Spleen (tissue), 7 donors: ENCODE measurements around the gene OSM.

ENCODE experiments used
- POLR2AphosphoS5 ChIP-seq, 3 donors: sonication (generic); formaldehyde crosslinking; IDR thresholded peaks; one replicate each; pipeline ENCODE4 v1.5.1; 2017; ENCODE audit warnings: antibody characterized with exemption in 3 of 3
- TF ChIP-seq, protein P1 (sequence below), 11 experiments: fragments of 200-600 bp in 7 of 11; fragments of 450-650 bp in 4 of 11; sonication (generic) in 4 of 11; IDR thresholded peaks in 8 of 11; conservative IDR thresholded peaks in 3 of 11; 1 replicate in 7 of 11; 2 replicates in 4 of 11; pipeline versions ENCODE4 v1.4.0 to v1.8.0; 2016 to 2021; ENCODE audit warnings: antibody characterized with exemption in 11 of 11, inconsistent platforms in 4 of 11, mild to moderate bottlenecking in 1 of 11
- donor health status: DM: no; HTN: no; CAD: no; lungs with moderate emphysema.
- donor health status: DM: no; HTN: no; CAD: no.
- donor health status: DM: no; HTN: no; CAD: no.

GRCh38 chr22:30214703-30215407, 51.8 kb downstream of the OSM start:
- TF ChIP-seq, protein P1, sequence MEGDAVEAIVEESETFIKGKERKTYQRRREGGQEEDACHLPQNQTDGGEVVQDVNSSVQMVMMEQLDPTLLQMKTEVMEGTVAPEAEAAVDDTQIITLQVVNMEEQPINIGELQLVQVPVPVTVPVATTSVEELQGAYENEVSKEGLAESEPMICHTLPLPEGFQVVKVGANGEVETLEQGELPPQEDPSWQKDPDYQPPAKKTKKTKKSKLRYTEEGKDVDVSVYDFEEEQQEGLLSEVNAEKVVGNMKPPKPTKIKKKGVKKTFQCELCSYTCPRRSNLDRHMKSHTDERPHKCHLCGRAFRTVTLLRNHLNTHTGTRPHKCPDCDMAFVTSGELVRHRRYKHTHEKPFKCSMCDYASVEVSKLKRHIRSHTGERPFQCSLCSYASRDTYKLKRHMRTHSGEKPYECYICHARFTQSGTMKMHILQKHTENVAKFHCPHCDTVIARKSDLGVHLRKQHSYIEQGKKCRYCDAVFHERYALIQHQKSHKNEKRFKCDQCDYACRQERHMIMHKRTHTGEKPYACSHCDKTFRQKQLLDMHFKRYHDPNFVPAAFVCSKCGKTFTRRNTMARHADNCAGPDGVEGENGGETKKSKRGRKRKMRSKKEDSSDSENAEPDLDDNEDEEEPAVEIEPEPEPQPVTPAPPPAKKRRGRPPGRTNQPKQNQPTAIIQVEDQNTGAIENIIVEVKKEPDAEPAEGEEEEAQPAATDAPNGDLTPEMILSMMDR (IDR thresholded peaks at IDR 0.05 in 8 of 11, conservative IDR thresholded peaks at IDR 0.05 in 3 of 11), result no peak
- TF ChIP-seq POLR2AphosphoS5 (IDR thresholded peaks at IDR 0.05), result no peak
